Measurements from ENCODE around the gene PRSS33.
A peak's percentile ranks its signal among the peaks of the same experiment; 100 is the strongest.

The PRSS33 gene

GRCh38 chr16:2756288-2757015 is 30.9 kb downstream of the PRSS33 start:
- Mint-ChIP-seq H3K9me3 (no peaks in the 10 kb centered on the region), H3K4me3 (peak overlapping the region; percentile 94), H3K27ac (peak overlapping the region; percentile 96), H3K36me3 (ENCODE audit: low read depth) (peaks cover 78% of the 10 kb centered on the region), H3K27me3 (no peaks in the 10 kb centered on the region), H3K4me1 (peaks cover 56% of the 10 kb centered on the region)
- DNase-seq (no peak), ATAC-seq (no peak)

DNA sequence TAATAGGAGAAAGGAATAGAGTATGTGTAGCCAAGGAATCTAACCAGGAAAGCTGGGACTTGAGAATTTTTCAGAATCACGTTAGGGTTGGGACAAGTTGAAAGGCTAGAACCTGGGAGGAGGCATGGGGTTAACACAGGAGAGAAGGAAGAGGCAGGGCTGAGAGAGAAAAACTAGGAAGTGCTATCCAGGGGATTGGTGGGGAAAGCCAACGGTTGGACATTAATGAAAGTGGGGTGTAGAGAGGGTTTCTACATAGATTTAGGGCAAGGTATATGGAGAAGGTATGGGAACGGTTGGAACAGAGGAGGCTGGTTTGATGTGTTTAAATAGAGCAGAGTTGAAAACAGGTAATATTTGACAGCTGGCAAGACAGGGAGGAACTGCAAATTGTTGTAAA is 32.2 kb downstream of the PRSS33 start:
- ATAC-seq: no peak
- Mint-ChIP-seq H3K27ac (peak overlapping the region; percentile 96), H3K4me3 (peak overlapping the region; percentile 94)

GRCh38 chr16:2753733-2754020 is 33.7 kb downstream of the PRSS33 start:
- H3K4me1 Mint-ChIP-seq: peaks cover 59% of the 10 kb centered on the region
- no peaks in the 10 kb centered on the region for H3K27me3 Mint-ChIP-seq
- DNase-seq (no peak), ATAC-seq (no peak)
- H3K36me3 Mint-ChIP-seq (ENCODE audit: low read depth): peaks cover 57% of the 10 kb centered on the region
- peak overlapping the region; percentile 94 for H3K4me3 Mint-ChIP-seq
- no peaks in the 10 kb centered on the region for H3K9me3 Mint-ChIP-seq
- H3K27ac Mint-ChIP-seq: peak overlapping the region; percentile 96

More for the DNA sequence above, 32.2 kb downstream of the PRSS33 start:
- no peaks in the 10 kb centered on the region for H3K9me3 Mint-ChIP-seq
- DNase-seq: no peak
- peaks cover 62% of the 10 kb centered on the region for H3K4me1 Mint-ChIP-seq
- H3K27me3 Mint-ChIP-seq: no peaks in the 10 kb centered on the region
- peaks cover 67% of the 10 kb centered on the region for H3K36me3 Mint-ChIP-seq (ENCODE audit: low read depth)

- Mint-ChIP-seq H3K36me3 (ENCODE audit: low read depth) (peaks cover 52% of the 10 kb centered on the region), H3K27me3 (no peaks in the 10 kb centered on the region), H3K4me3 (peak overlapping the region; percentile 94), H3K4me1 (peaks cover 59% of the 10 kb centered on the region), H3K9me3 (no peaks in the 10 kb centered on the region), H3K27ac (peak overlapping the region; percentile 96)
- ATAC-seq: peak; percentile 44
- DNase-seq: peak; percentile 79
Measured at GRCh38 chr16:2752850-2753732, 34.3 kb downstream of the PRSS33 start.

DNA sequence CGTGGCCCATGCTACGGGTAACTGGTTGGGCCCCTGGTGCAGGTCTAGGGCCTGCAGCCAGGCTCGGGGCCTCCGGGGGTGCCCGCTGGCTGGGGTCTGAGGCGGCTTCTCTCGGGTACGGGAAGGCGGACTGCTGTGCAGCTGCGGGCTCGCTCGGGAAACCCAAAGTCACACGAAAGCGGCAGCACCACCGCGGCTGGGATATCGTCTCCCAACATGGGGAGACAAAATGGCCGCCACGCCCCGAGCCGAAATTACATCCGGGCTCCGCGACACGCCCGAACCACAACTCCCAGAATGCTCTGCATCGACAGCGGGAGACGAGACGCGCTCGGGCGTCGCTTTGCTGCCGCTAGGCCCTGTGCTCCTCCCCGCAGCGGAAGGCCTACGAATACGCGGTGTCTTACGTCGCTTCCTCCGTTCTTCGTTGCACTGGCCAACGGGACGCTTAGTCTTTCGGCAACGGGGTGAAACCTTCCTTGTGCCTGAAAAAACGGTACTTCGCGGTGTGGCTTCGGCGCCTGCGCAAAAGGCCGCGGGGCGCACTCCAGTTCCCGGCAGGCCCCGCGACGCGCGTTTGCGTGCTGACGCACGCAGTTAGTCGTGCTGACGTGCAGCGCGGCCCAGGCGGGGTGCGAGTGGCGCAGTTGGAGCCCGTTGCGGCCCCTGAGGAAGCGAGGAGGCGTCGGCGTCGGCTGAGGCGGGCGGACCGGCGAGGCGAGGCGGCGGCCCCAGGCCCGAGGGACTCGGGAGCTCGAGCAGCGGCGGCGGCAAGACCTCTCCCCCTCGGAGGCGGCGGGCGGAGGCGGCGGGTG is 35.1 kb downstream of the PRSS33 start, which contains the start of gene SRRM2:
Gene SRRM2, plus strand, starts transcription at position 604 of the 815 bp plus-strand sequence. CDS start 3,727 bp downstream, outside the sequence.
- no peaks in the 10 kb centered on the region for H3K27me3 Mint-ChIP-seq
- H3K27ac Mint-ChIP-seq: peak within 1 kb of the TSS; percentile 96
- H3K36me3 Mint-ChIP-seq (ENCODE audit: low read depth): peaks cover 45% of the 10 kb centered on the region
- peak within 1 kb of the TSS; percentile 94 for H3K4me3 Mint-ChIP-seq
- no peaks in the 10 kb centered on the region for H3K9me3 Mint-ChIP-seq
- peaks cover 55% of the 10 kb centered on the region for H3K4me1 Mint-ChIP-seq
- ATAC-seq (peak; percentile 95), DNase-seq (peak; percentile 94)

DNA sequence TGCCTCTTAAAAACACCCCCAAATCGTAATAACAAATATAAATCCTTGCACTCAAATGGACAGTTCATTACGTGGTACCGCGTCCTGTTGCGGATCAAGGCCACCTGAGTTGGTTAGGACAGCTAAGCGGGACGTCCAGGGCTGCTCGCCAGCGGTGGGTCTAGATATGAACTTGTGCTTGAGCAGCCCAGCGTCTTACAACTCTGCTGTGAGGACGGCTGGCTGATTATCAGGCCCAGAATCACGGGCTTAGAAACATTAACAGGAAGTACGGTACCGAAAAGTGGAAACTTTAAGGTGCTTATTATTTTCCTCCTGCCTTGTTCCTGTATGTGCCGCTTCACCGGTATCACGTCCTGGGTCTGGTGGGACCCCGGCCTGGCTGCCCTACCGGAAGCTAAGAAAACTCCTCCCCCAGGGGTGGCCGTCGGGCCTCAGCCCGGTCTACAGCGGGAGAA is 35.8 kb downstream of the PRSS33 start:
- ATAC-seq (peak; percentile 27), DNase-seq (peak; percentile 24)
- Mint-ChIP-seq H3K36me3 (ENCODE audit: low read depth) (peaks cover 38% of the 10 kb centered on the region), H3K27me3 (no peaks in the 10 kb centered on the region), H3K4me3 (peak overlapping the region; percentile 94), H3K27ac (peak overlapping the region; percentile 96), H3K9me3 (no peaks in the 10 kb centered on the region), H3K4me1 (peaks cover 49% of the 10 kb centered on the region)

DNA sequence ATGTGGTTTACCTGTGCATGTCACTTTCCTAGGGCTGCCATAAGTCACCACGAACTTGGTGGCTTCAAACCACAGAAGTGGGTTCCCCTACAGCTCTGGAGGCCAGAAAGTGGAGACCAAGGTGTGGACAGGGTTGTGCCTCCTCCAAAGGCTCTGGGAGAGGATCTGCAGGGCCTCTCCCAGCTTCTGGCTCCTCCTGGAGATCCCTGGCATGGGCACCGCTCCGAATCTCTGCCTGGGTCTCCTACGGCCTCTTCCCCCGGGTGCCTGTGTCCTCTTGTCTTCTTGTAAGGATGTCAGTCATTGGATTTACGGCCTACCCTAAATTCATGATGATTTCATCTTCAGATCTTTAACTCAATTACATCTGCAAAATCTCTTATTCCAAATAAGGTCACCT is 37.4 kb downstream of the PRSS33 start:
- peak overlapping the region; percentile 94 for H3K4me3 Mint-ChIP-seq
- ATAC-seq: no peak
- no peaks in the 10 kb centered on the region for H3K27me3 Mint-ChIP-seq

DNA sequence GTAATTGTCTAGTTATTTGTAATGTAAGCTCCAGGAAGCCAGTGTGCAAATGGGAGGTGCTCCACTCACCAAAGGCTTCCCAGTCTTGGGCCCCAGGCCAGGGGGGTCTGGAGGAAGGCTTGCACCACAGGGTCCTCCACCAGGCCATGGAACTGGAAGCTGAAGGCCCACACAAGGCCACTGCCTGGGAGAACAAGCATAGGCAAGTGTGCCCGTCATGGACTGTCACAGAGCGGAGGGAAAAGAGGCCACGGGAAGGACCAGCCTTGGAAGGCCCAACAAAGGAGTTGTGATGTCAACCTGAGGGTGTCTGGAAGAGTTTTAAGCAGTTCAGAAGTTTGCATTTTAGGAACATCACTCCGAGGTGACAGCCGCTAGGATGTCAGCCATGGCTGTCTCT is 37.9 kb downstream of the PRSS33 start:
- DNase-seq (no peak), ATAC-seq (no peak)
- Mint-ChIP-seq H3K4me3 (no peak overlapping the region), H3K9me3 (no peaks in the 10 kb centered on the region), H3K36me3 (ENCODE audit: low read depth) (peaks cover 21% of the 10 kb centered on the region), H3K27me3 (no peaks in the 10 kb centered on the region), H3K27ac (no peak overlapping the region), H3K4me1 (peaks cover 29% of the 10 kb centered on the region)

More for the DNA sequence above, 37.4 kb downstream of the PRSS33 start:
- H3K9me3 Mint-ChIP-seq: no peaks in the 10 kb centered on the region
- no peak for DNase-seq
- peaks cover 34% of the 10 kb centered on the region for H3K4me1 Mint-ChIP-seq
- no peak overlapping the region for H3K27ac Mint-ChIP-seq
- H3K36me3 Mint-ChIP-seq (ENCODE audit: low read depth): peaks cover 26% of the 10 kb centered on the region

- Mint-ChIP-seq H3K27me3 (no peaks in the 10 kb centered on the region), H3K4me3 (no peak overlapping the region), H3K4me1 (peaks cover 24% of the 10 kb centered on the region), H3K36me3 (ENCODE audit: low read depth) (peaks cover 15% of the 10 kb centered on the region), H3K9me3 (no peaks in the 10 kb centered on the region), H3K27ac (no peak overlapping the region)
- ATAC-seq (no peak), DNase-seq (no peak)
Measured at GRCh38 chr16:2748757-2749455, 38.5 kb downstream of the PRSS33 start.

GRCh38 chr16:2745961-2746360 is 41.4 kb downstream of the PRSS33 start:
- H3K4me3 Mint-ChIP-seq: no peak overlapping the region
- H3K27ac Mint-ChIP-seq: no peak overlapping the region
- ATAC-seq: no peak
- H3K4me1 Mint-ChIP-seq: peaks cover 5% of the 10 kb centered on the region
- no peak for DNase-seq
- H3K36me3 Mint-ChIP-seq (ENCODE audit: low read depth): peaks cover 5% of the 10 kb centered on the region
- no peaks in the 10 kb centered on the region for H3K9me3 Mint-ChIP-seq
- H3K27me3 Mint-ChIP-seq: no peaks in the 10 kb centered on the region

DNA sequence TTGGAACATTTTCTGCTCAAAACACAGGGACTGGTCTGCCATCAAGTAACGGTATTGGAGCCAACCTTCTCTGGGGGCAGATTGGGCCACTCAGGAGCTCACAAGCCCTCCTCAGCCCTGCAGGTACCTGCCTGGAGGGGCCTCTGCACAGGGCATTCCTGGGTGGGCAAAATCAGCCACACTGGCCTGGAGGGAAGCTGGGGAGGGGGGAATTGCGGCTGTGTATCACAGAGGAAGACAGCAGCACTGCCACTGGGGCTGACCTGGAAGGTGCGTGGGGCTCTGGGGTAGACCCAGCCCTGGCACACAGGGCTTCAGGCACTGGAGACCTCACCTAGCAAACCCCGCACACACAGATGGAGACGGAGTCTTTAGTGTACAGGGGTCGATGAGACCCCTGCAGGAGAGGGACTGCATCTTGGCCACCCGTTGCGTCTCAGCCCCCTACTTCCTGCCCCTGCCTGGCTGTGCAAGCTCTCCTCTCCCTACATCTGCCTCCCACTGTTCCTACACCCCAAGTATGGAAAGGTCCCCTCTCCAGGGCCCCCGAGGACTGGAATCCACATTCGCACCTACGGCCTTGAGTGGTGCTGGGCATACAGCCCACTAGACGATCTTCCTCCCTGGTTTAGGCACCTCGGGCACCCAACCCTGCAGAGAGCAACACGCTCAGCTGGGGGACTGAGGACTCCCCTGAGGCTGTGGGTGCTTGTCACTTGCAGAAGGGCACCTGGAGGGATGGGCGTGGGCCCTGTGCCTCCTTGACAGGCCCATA is 42.1 kb downstream of the PRSS33 start:
- Mint-ChIP-seq H3K27ac (no peak overlapping the region), H3K27me3 (no peaks in the 10 kb centered on the region), H3K4me1 (no peaks in the 10 kb centered on the region), H3K9me3 (no peaks in the 10 kb centered on the region), H3K36me3 (ENCODE audit: low read depth) (peaks cover 5% of the 10 kb centered on the region), H3K4me3 (no peak overlapping the region)
- ATAC-seq: no peak
- no peak for DNase-seq

DNA sequence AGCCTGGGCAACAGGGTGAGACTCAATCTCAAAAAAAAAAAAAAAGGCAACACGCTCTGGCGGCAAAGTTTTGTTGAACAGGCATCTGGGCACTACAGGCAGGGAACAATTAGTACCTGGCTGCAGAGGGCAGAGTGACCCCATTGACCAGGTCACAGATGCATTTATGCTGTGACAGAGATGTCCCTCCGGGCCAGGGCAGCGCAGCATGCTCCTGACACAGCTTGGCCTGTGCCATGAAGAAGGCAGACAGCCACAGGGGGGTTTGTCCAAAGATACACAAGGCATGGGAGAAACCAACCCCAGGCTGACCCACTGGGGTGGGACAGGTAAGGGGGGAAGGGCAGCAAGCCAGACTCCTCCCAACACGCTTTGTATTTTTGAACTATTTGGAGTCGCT is 42.6 kb downstream of the PRSS33 start:
- no peaks in the 10 kb centered on the region for H3K9me3 Mint-ChIP-seq
- no peaks in the 10 kb centered on the region for H3K4me1 Mint-ChIP-seq
- ATAC-seq (no peak), DNase-seq (no peak)
- H3K27me3 Mint-ChIP-seq: no peaks in the 10 kb centered on the region
- no peak overlapping the region for H3K4me3 Mint-ChIP-seq
- H3K36me3 Mint-ChIP-seq (ENCODE audit: low read depth): peaks cover 4% of the 10 kb centered on the region
- no peak overlapping the region for H3K27ac Mint-ChIP-seq

DNA sequence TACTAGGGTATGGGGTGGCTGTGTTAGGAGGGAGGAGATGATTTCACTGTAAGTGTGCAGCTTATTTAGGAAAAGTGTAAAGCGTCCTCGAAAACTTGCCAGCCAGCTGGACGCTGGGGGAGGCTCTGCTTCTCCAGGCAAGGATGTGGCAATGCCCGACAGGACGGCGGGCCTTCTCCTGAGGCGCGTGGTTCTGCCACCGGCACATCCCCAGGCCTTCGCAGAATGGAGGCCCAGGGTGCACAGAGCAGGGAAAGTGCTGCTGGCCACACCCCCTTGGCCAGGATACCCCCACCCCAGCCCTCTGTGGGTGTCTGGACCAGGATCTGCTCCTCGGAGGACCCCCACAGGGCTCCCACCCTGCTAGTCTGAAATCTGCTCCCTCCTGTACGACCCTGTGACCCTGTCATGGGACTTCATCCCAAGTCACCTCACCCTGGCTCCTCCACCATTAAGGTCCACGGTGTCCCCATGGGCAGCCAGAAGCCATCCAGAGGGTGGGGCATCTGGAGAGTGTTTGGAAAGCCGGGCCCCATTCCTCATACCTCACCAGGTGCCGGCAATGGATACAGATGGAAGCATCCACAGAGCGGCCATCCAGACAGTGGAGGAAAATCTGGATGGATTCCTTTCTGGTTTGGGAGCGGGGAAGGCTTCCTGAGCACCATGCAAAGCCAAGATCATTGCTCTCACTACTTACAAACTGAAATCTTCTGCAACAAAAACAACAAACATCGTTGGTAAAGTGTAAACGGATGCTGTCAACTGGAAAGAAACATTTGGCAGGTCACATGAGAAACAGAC is 44.2 kb downstream of the PRSS33 start:
- Mint-ChIP-seq H3K27me3 (no peaks in the 10 kb centered on the region), H3K4me1 (no peaks in the 10 kb centered on the region), H3K9me3 (no peaks in the 10 kb centered on the region), H3K36me3 (ENCODE audit: low read depth) (no peaks in the 10 kb centered on the region), H3K4me3 (no peak overlapping the region), H3K27ac (no peak overlapping the region)
- DNase-seq: no peak
- no peak for ATAC-seq

All from activated naive CD8-positive, alpha-beta T cell treated with anti-CD3 and anti-CD28 coated beads, Interleukin-2, amount 50 U/mL, for 24 hours (primary cell).